Endothelial cell of umbilical vein (primary cell): ENCODE data around the gene SOCS7. TPM values are rescaled to one million over a fixed set of nuclear protein-coding genes. Genes with fewer than 3 reads are reported as not detected.

ENCODE experiments used
- BruUV-seq: library from RNA; stranded (reverse); fragments of 400-500 nt; replicated peaks from 2 replicates; lab custom pipeline; 2021; lab: Mats Ljungman, UMichigan
- CTCF ChIA-PET: fragments of 300-600, 350-600 bp; sonication (Branson Sonifier 250); formaldehyde crosslinking; loops from one replicate; lab custom pipeline; 2021; ENCODE audit warnings: antibody characterized with exemption, inconsistent platforms; lab: Charles Lee
- POLR2A ChIA-PET: fragments of 300-600, 350-600 bp; sonication (Branson Sonifier 250); formaldehyde crosslinking; loops from one replicate; lab custom pipeline; 2021; ENCODE audit warnings: antibody characterized with exemption, inconsistent platforms; lab: Charles Lee
- DNase-seq: peaks from one replicate; pipeline ENCODE4 v3.0.0-alpha.2; 2011; ENCODE audit warnings: low read depth, low spot score
- FAIRE-seq: peaks from 2 replicates; lab custom pipeline; 2011; peaks lifted over from hg19 to GRCh38; lab: Jason Lieb, UNC
- H2AFZ ChIP-seq: 2 replicates; pipeline ENCODE4 v1.6.0; 2012; ENCODE audit warnings: low read depth, low read length, control low read depth, inconsistent platforms
- H3K27ac ChIP-seq: 2 replicates; pipeline ENCODE4 v1.5.1; 2011; ENCODE audit warnings: low read depth, mild to moderate bottlenecking, control low read depth, low read length, moderate library complexity; ENCODE audit not compliant: insufficient read depth
- H3K27me3 ChIP-seq, 2 experiments: 2 replicates each; pipeline versions ENCODE4 v1.6.0 to v1.6.1; 2011; ENCODE audit warnings: low read length in 2 of 2, mixed read lengths in 1 of 2; ENCODE audit not compliant: control insufficient read depth in 2 of 2, insufficient read depth in 2 of 2
- H3K36me3 ChIP-seq, 2 experiments: 2 replicates in 1 of 2; 3 replicates in 1 of 2; pipeline ENCODE4 v1.5.1; 2011; ENCODE audit warnings: low read length in 2 of 2, mild to moderate bottlenecking in 1 of 2, moderate library complexity in 1 of 2; ENCODE audit not compliant: control insufficient read depth in 2 of 2, insufficient read depth in 2 of 2; ENCODE audit errors: extremely low read depth in 1 of 2
- H3K4me1 ChIP-seq: 3 replicates; pipeline ENCODE4 v1.5.1; 2011; ENCODE audit warnings: mild to moderate bottlenecking, low read length; ENCODE audit not compliant: control insufficient read depth, insufficient read depth; ENCODE audit errors: extremely low read depth
- H3K4me2 ChIP-seq: 2 replicates; pipeline ENCODE4 v1.6.1; 2011; ENCODE audit warnings: low read length, control low read depth, mixed read lengths; ENCODE audit not compliant: insufficient read depth
- H3K4me3 ChIP-seq, 3 experiments: fragments of 200-600 bp in 1 of 3; sonication (generic), shearing (Covaris generic) in 1 of 3; replicated peaks in 1 of 3; 2 replicates each; pipeline ENCODE4 v1.5.1; 2011 to 2016; ENCODE audit warnings: control low read depth in 3 of 3, low read length in 3 of 3, mild to moderate bottlenecking in 2 of 3, inconsistent platforms in 1 of 3, low read depth in 1 of 3, moderate library complexity in 1 of 3; ENCODE audit not compliant: insufficient read depth in 1 of 3
- H3K79me2 ChIP-seq: 2 replicates; pipeline ENCODE4 v1.6.0; 2012; ENCODE audit warnings: low read length, inconsistent platforms; ENCODE audit not compliant: control insufficient read depth, insufficient read depth
- H3K9ac ChIP-seq: replicated peaks from 2 replicates; pipeline ENCODE3; 2011; ENCODE audit warnings: low read length, control low read depth; ENCODE audit not compliant: insufficient read depth; ENCODE audit errors: extremely low read depth
- H3K9me1 ChIP-seq: replicated peaks from 3 replicates; pipeline ENCODE4 v1.6.0; 2011; ENCODE audit warnings: mild to moderate bottlenecking, low read length; ENCODE audit not compliant: control insufficient read depth, insufficient read depth; ENCODE audit errors: extremely low read depth
- H3K9me3 ChIP-seq: replicated peaks from 2 replicates; pipeline ENCODE4 v1.5.1; 2012; ENCODE audit warnings: low read length, inconsistent platforms; ENCODE audit not compliant: control insufficient read depth, insufficient read depth
- H4K20me1 ChIP-seq: replicated peaks from 2 replicates; pipeline ENCODE3; 2011; ENCODE audit warnings: mild to moderate bottlenecking, low read length; ENCODE audit not compliant: control insufficient read depth, insufficient read depth; ENCODE audit errors: extremely low read depth
- EZH2 ChIP-seq: IDR thresholded peaks from 2 replicates; pipeline ENCODE4 v1.6.1; 2012; ENCODE audit warnings: borderline replicate concordance, low read depth, mild to moderate bottlenecking, moderate library complexity, low read length, inconsistent platforms; ENCODE audit not compliant: severe bottlenecking
- GATA2 ChIP-seq: IDR thresholded peaks from 2 replicates; pipeline ENCODE4 v1.7.0; 2011; ENCODE audit warnings: low read depth, mild to moderate bottlenecking, moderate library complexity, mixed read lengths, low read length; ENCODE audit not compliant: insufficient read length, insufficient read depth
- JUN ChIP-seq: IDR thresholded peaks from 2 replicates; pipeline ENCODE4 v1.6.1; 2011; ENCODE audit warnings: borderline replicate concordance, low read depth; ENCODE audit not compliant: insufficient read length, insufficient read depth
- MYC ChIP-seq: IDR thresholded peaks from one replicate; pipeline ENCODE4 v1.6.1; 2011; ENCODE audit warnings: mild to moderate bottlenecking, low read depth, low read length
- POLR2A ChIP-seq: IDR thresholded peaks from 2 replicates; pipeline ENCODE4 v1.6.1; 2012; ENCODE audit warnings: low read depth, mild to moderate bottlenecking, control low read depth, low read length
- POLR2AphosphoS5 ChIP-seq: IDR thresholded peaks from 2 replicates; pipeline ENCODE4 v1.6.1; 2012; ENCODE audit warnings: low read depth, mild to moderate bottlenecking, control low read depth, low read length, moderate library complexity; ENCODE audit not compliant: insufficient read depth
- dilution Hi-C: fragments of 300-500 bp; cut with MboI; formaldehyde crosslinking; loops from one replicate; pipeline ENCODE4 v1.15.0; 2019; ENCODE audit warnings: low sequenced_read_pairs; ENCODE audit not compliant: extremely low pct_ligation_motif_present
- intact Hi-C: fragments of 100-400 bp; cut with micrococcal nuclease; formaldehyde crosslinking; loops from one replicate; pipeline ENCODE4 v1.10.0; 2022
- polyA plus RNA-seq, 4 experiments: library from polyadenylated mRNA; depleted of rRNA in 3 of 4; stranded (reverse) in 3 of 4; unstranded in 1 of 4; fragments of >200 nt; gene quantifications; 2 replicates each; pipeline versions ENCODE4 v1.2.1 to v1.2.3, GENCODE V29; 2011 to 2012; ENCODE audit warnings: missing spikeins in 1 of 4
- total RNA-seq: library from RNA; stranded (reverse); gene quantifications from 2 replicates; pipeline ENCODE4 v1.2.3, GENCODE V29; 2021
- TF ChIP-seq, protein P1 (sequence below), 2 donors: IDR thresholded peaks; 1 replicate in 1 of 2; 2 replicates in 1 of 2; pipeline ENCODE4 v1.5.1; 2011; ENCODE audit warnings: low read length in 2 of 2, mild to moderate bottlenecking in 2 of 2, moderate library complexity in 2 of 2, control low read depth in 1 of 2, inconsistent platforms in 1 of 2, low read depth in 1 of 2; ENCODE audit not compliant: insufficient read depth in 1 of 2; ENCODE audit errors: extremely low read depth in 1 of 2
- TF ChIP-seq, protein P2 (sequence below): IDR thresholded peaks from 2 replicates; pipeline ENCODE4 v1.6.1; 2011; ENCODE audit not compliant: insufficient read depth, insufficient read length

The SOCS7 gene
- total and polyA plus RNA-seq, 2 donors (not counting 3 experiments of a cell fraction or from before 2014, with no cell fraction given), result 5.9 to 10.4 TPM

DNA sequence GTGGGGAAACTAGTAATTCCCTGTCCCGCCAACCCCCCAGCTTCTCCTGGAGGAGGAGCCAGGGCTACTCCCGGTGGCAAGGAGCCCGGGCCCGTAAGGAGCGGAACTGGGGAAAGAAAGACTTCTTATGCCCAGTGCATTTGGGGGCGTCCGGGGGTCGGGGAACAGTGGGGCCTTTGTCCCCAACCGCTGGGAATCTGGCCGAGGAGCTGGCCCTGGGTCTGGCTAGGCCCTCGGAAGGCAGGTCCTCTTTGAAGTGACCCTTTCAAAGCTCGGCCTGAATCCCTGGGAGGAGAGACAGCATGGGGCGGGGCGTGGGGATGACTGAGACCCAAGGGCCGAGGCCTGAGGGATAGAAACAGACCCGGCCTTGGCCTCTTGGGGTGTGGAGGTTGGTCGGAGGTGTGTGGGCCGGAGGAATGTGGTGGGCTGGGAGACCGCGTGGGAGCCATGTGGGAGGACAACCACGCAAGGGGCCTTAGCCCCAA lies 82.6 kb downstream of the SOCS7 start:
- POLR2A ChIA-PET, result interaction anchor here (1.0 kb wide), 1 partner anchor 9 kb away, joined by 3 read pairs; no protein-coding TSS in a partner anchor
- Histone ChIP-seq H3K9me1 (no peaks in the 10 kb centered on the region), H3K79me2 (peaks cover 95% of the 10 kb centered on the region), H4K20me1 (peaks cover 5% of the 10 kb centered on the region), H3K27ac (no peak overlapping the region), H3K4me2 (no peak overlapping the region), H3K9me3 (no peaks in the 10 kb centered on the region), H3K9ac (no peak overlapping the region), H3K36me3 (peaks cover 0 to 2% of the 10 kb centered on the region in 2 experiments), H2AFZ (no peak overlapping the region), H3K4me1 (peaks cover 17% of the 10 kb centered on the region), H3K4me3 (no peak overlapping the region), H3K27me3 (no peaks in the 10 kb centered on the region)
- dilution Hi-C loops, result no loop called here
- BruUV-seq, result no TSS peak
- FAIRE-seq (no peak), DNase-seq (no peak)
- intact Hi-C loops, result no loop called here
- no peak for TF ChIP-seq POLR2AphosphoS5
- no peak for TF ChIP-seq POLR2A
- no peak for TF ChIP-seq EZH2
- TF ChIP-seq JUN, result no peak
- TF ChIP-seq, protein P1, sequence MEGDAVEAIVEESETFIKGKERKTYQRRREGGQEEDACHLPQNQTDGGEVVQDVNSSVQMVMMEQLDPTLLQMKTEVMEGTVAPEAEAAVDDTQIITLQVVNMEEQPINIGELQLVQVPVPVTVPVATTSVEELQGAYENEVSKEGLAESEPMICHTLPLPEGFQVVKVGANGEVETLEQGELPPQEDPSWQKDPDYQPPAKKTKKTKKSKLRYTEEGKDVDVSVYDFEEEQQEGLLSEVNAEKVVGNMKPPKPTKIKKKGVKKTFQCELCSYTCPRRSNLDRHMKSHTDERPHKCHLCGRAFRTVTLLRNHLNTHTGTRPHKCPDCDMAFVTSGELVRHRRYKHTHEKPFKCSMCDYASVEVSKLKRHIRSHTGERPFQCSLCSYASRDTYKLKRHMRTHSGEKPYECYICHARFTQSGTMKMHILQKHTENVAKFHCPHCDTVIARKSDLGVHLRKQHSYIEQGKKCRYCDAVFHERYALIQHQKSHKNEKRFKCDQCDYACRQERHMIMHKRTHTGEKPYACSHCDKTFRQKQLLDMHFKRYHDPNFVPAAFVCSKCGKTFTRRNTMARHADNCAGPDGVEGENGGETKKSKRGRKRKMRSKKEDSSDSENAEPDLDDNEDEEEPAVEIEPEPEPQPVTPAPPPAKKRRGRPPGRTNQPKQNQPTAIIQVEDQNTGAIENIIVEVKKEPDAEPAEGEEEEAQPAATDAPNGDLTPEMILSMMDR (IDR thresholded peaks at IDR 0.05; ENCODE audit: extremely low read depth in 1 of 2, insufficient read depth in 1 of 2, low read depth in 1 of 2, low read length in 2 of 2), result no peak
- TF ChIP-seq, protein P2, sequence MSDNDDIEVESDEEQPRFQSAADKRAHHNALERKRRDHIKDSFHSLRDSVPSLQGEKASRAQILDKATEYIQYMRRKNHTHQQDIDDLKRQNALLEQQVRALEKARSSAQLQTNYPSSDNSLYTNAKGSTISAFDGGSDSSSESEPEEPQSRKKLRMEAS, result no peak
- TF ChIP-seq MYC, result no peak
- TF ChIP-seq GATA2, result no peak
- CTCF ChIA-PET, result interaction anchor here (1.1 to 2.8 kb wide), 4 partner anchors 9 to 124 kb away, joined by 3 to 10 read pairs (median 4); no protein-coding TSS in a partner anchor
